Activated CD8-positive, alpha-beta T cell treated with anti-CD3 and anti-CD28 coated beads for 36 hours (primary cell): ENCODE measurements around the gene KCNQ5. TPM values are rescaled to one million over a fixed set of nuclear protein-coding genes. Genes with fewer than 3 reads are reported as not detected.

Experiments used
- ATAC-seq: fragments of 200-7000 bp; cut with Tn5 transposase; one replicate; pipeline ENCODE4 v1.10.0; 2021; ENCODE audit warnings: mild to moderate bottlenecking, moderate library complexity
- CTCF ChIA-PET: fragments of 350-600 bp; sonication (Branson Sonifier 250); formaldehyde crosslinking; loops from one replicate; lab custom pipeline; 2021; ENCODE audit warnings: antibody characterized with exemption; lab: Charles Lee
- POLR2A ChIA-PET: fragments of 350-600 bp; sonication (Branson Sonifier 250); formaldehyde crosslinking; loops from one replicate; lab custom pipeline; 2021; ENCODE audit warnings: antibody characterized with exemption; lab: Charles Lee
- DNase-seq: peaks from one replicate; pipeline ENCODE4 v3.0.0-alpha.2; 2020
- H3K27ac Mint-ChIP-seq: one replicate; pipeline ENCODE4 v1.8.0; 2021; ENCODE audit warnings: mild to moderate bottlenecking, mixed read lengths
- H3K27me3 Mint-ChIP-seq: one replicate; pipeline ENCODE4 v1.8.0; 2021; ENCODE audit warnings: mixed read lengths
- H3K36me3 Mint-ChIP-seq: one replicate; pipeline ENCODE4 v1.8.0; 2021; ENCODE audit warnings: low read depth, mixed read lengths
- H3K4me1 Mint-ChIP-seq: one replicate; pipeline ENCODE4 v1.8.0; 2021; ENCODE audit warnings: low read depth, mixed read lengths
- H3K4me3 Mint-ChIP-seq: one replicate; pipeline ENCODE4 v1.8.0; 2021; ENCODE audit warnings: mild to moderate bottlenecking, moderate library complexity, mixed read lengths
- H3K9me3 Mint-ChIP-seq: one replicate; pipeline ENCODE4 v1.8.0; 2021; ENCODE audit warnings: mixed read lengths
- CTCF ChIP-seq: fragments of 200-600 bp; IDR thresholded peaks from one replicate; pipeline ENCODE4 v1.8.0; 2022; ENCODE audit warnings: antibody characterized with exemption, mild to moderate bottlenecking
- intact Hi-C: fragments of 100-400 bp; cut with micrococcal nuclease; formaldehyde crosslinking; loops from one replicate; pipeline ENCODE4 v1.10.0; 2022
- total RNA-seq, 2 experiments: library from RNA; stranded (reverse); gene quantifications; one replicate each; pipeline ENCODE4 v1.2.3, GENCODE V29; 2021

Gene KCNQ5
- total RNA-seq, 2 experiments from 2014 or later = 14.6 to 14.9 TPM

DNA sequence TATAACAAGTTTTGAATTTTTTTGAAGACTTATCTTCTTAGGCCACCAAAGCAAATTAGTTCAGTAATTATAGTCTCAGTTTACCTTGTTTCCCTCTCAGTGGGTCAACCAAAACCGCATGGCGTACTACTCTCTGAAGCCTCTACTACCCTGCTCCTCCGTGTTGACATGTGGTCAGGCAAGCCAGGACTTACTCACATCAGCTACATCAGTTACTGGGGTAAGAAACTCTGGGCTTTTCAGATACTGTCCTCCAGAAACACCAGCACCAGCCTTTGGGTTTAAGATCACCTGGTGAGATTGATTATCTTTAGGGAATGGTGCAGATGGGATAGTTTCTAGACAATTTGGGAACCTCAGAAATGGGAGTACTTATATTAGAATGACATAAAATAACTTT, 55.1 kb downstream of the KCNQ5 start:
- no peak overlapping the region for H3K27ac Mint-ChIP-seq
- H3K4me1 Mint-ChIP-seq = no peaks in the 10 kb centered on the region
- intact Hi-C loops = no loop called here
- H3K4me3 Mint-ChIP-seq = no peak overlapping the region
- no peaks in the 10 kb centered on the region for H3K9me3 Mint-ChIP-seq
- H3K27me3 Mint-ChIP-seq = no peaks in the 10 kb centered on the region
- ChIA-PET POLR2A (no interaction called here), CTCF (no interaction called here)
- H3K36me3 Mint-ChIP-seq = peaks cover 15% of the 10 kb centered on the region
- no peak for TF ChIP-seq CTCF
- ATAC-seq (no peak), DNase-seq (no peak)

GRCh38 chr6:72677740-72678139, 55.9 kb downstream of the KCNQ5 start:
- TF ChIP-seq CTCF = no peak
- Mint-ChIP-seq H3K4me3 (no peak overlapping the region), H3K27me3 (no peaks in the 10 kb centered on the region), H3K27ac (no peak overlapping the region), H3K36me3 (peaks cover 15% of the 10 kb centered on the region), H3K4me1 (peaks cover under 1% of the 10 kb centered on the region), H3K9me3 (no peaks in the 10 kb centered on the region)
- POLR2A ChIA-PET = no interaction called here
- DNase-seq (no peak), ATAC-seq (no peak)
- intact Hi-C loops = no loop called here
- CTCF ChIA-PET = no interaction called here

DNA sequence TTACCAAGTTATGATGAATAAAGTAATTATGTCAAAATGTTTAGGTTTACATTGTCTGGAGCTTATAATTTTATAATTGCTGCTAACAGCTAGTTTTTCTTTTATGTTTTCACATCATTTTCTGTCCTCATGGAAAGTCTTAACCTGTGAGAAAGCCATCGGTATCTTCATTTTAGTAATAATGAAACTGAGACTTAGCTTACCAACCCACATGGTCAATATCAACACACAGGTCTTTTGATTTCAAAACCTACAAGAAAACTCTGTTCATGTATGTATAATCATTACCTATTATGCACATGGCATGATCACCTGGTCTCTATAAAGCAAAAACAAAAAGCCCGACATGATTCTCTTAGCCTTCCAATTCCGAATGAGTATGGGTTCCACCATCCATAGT, 61.9 kb downstream of the KCNQ5 start:
- H3K27ac Mint-ChIP-seq = peak overlapping the region; percentile 9
- no peak for DNase-seq
- ATAC-seq = no peak
- no peak overlapping the region for H3K4me3 Mint-ChIP-seq
- POLR2A ChIA-PET = no interaction called here
- H3K36me3 Mint-ChIP-seq = peaks cover 15% of the 10 kb centered on the region
- H3K4me1 Mint-ChIP-seq = peaks cover 10% of the 10 kb centered on the region
- H3K9me3 Mint-ChIP-seq = no peaks in the 10 kb centered on the region
- H3K27me3 Mint-ChIP-seq = no peaks in the 10 kb centered on the region
- CTCF ChIA-PET = interaction anchor here (1.5 to 1.7 kb wide), 2 partner anchors 14 to 67 kb away, joined by 4 to 5 read pairs; no protein-coding TSS in a partner anchor
- intact Hi-C loops = no loop called here
- TF ChIP-seq CTCF = no peak

GRCh38 chr6:72689107-72689954, 67.5 kb downstream of the KCNQ5 start:
- intact Hi-C loops = no loop called here
- Mint-ChIP-seq H3K36me3 (peaks cover 14% of the 10 kb centered on the region), H3K27me3 (no peaks in the 10 kb centered on the region), H3K9me3 (no peaks in the 10 kb centered on the region), H3K4me3 (no peak overlapping the region), H3K4me1 (peaks cover 5% of the 10 kb centered on the region), H3K27ac (no peak overlapping the region)
- DNase-seq (no peak), ATAC-seq (no peak)
- ChIA-PET POLR2A (no interaction called here), CTCF (interaction anchor here (0.6 to 1.3 kb wide), 3 partner anchors 17 to 72 kb away, joined by 3 to 6 read pairs (median 3); no protein-coding TSS in a partner anchor)
- TF ChIP-seq CTCF = no peak

GRCh38 chr6:72691249-72691648, 69.4 kb downstream of the KCNQ5 start:
- Mint-ChIP-seq H3K36me3 (peaks cover 17% of the 10 kb centered on the region), H3K9me3 (peaks cover 3% of the 10 kb centered on the region), H3K27me3 (no peaks in the 10 kb centered on the region), H3K27ac (no peak overlapping the region), H3K4me3 (no peak overlapping the region), H3K4me1 (peaks cover 5% of the 10 kb centered on the region)
- ChIA-PET CTCF (interaction anchor here (0.8 kb wide), 1 partner anchor 75 kb away, joined by 3 read pairs; no protein-coding TSS in a partner anchor), POLR2A (no interaction called here)
- ATAC-seq (no peak), DNase-seq (no peak)
- intact Hi-C loops = no loop called here
- TF ChIP-seq CTCF = no peak
